T1000 (cell line): ENCODE results near the gene CD5L.

Experiments used
- DNase-seq: peaks from one replicate; lab custom pipeline; 2025; ENCODE audit warnings: mixed read lengths; lab: John Stamatoyannopoulos, UW

Gene CD5L

DNA sequence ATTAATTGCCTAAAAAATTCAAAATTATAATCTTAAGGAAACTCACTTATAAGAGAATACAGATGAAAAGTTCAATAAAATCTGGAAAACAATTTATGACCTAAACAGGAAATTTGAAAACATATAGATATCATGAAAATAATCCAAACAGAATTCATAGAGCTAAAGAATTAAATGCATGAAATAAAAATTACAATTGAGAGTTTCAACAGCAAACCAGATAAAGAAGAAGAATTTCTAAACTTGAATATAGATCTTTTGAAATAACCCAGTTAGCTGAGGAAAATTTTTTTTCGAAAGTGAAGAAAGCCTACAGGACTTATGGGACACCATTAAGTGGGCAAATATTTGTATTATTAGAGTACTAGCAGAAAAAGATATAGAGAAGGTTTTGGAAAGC lies 28.3 kb downstream of the CD5L start:
- no peak for DNase-seq

GRCh38 chr1:157806431-157807149 lies 35.0 kb downstream of the CD5L start:
- DNase-seq = no peak

DNA sequence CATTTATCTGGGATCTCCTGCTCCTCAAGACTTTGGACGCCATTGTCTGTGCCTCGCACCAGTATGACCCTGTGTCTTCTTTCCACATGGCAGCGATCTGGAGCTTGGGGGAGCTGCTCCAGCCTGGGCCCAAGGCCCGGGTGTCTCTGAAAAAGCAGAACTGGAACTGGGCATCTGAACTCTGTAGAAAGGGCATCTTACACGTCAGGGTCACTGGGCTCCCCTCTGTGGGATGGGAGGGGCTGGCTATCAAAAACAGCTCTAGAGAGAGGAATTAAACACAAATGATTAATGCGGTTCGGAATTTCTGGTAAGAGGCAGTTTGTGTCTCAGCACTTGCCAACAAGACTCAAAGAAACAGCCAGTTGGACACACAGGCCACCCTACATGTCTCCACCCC lies 37.8 kb downstream of the CD5L start:
- no peak for DNase-seq

DNA sequence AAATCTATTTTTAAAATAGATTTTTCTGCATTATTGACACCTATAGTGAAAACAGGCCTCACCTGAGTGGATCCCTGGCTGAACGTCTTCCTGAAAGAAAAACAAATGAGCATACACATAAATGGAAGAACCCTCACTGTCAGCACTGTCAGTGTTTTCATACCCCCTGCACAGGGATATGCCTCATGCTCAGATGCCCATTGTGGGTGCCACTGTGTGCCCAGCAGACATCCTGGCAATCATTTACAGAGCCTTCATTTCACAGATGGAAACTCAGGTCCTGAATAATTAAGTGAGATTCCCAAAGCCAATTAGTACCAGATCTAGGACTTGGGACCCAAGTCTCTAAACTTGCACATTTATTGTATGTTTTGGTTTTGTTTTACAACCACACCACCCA lies 41.6 kb downstream of the CD5L start:
- no peak for DNase-seq

- no peak for DNase-seq
Observed at GRCh38 chr1:157798211-157798610, 43.4 kb downstream of the CD5L start.

GRCh38 chr1:157785248-157785647 lies 56.4 kb downstream of the CD5L start:
- no peak for DNase-seq

- no peak for DNase-seq
Observed at GRCh38 chr1:157784801-157785200, 56.8 kb downstream of the CD5L start.

GRCh38 chr1:157782931-157783330 lies 58.7 kb downstream of the CD5L start:
- DNase-seq = no peak

DNA sequence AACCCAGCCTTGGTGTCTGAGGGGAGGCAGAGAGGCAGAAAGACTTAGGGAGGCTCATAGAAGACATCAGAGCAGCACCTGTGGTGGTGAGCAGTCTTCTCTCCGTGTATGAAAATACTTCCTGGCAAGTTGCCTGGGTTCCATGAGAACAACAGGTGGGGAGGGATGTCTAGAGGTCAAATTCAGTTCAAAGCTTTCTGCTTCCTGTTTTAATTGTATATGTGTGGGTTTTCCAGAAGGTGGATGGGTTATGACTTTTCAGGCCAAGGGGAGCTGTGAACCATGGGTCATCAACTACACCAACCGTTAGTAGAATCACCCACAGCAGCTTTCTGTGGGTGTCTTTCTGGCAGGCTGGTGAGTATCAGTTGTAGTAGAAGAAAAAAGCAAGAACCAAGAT lies 60.6 kb downstream of the CD5L start:
- DNase-seq = no peak
